CD4-positive, alpha-beta T cell (primary cell): ENCODE measurements around the gene TMEM115. TPM values are rescaled to one million over a fixed set of nuclear protein-coding genes. Genes with fewer than 3 reads are reported as not detected.

Experiments
- ATAC-seq: fragments of 200-7000 bp; cut with Tn5 transposase; one replicate; pipeline ENCODE4 v1.10.0; 2022; ENCODE audit warnings: mild to moderate bottlenecking; ENCODE audit not compliant: poor library complexity
- CTCF ChIA-PET: fragments of 350-600 bp; sonication (Branson Sonifier 250); formaldehyde crosslinking; loops from one replicate; lab custom pipeline; 2021; ENCODE audit warnings: antibody characterized with exemption, inconsistent platforms; lab: Charles Lee
- POLR2A ChIA-PET: fragments of 350-600 bp; sonication (Branson Sonifier 250); formaldehyde crosslinking; loops from one replicate; lab custom pipeline; 2021; ENCODE audit warnings: antibody characterized with exemption, inconsistent platforms; lab: Charles Lee
- DNase-seq, 14 experiments: peaks; one replicate each; pipeline ENCODE4 v3.0.0-alpha.2; 2013 to 2020; ENCODE audit warnings: mixed read lengths in 2 of 14
- H3K27ac ChIP-seq, 2 donors: one replicate each; pipeline versions ENCODE4 v1.5.1 to v1.7.0; 2013; ENCODE audit warnings: low read length in 2 of 2, low read depth in 1 of 2, mild to moderate bottlenecking in 1 of 2
- H3K27me3 ChIP-seq, 2 experiments: 1 replicate in 1 of 2; 2 replicates in 1 of 2; pipeline versions ENCODE4 v1.6.1 to v1.7.0; 2013; ENCODE audit warnings: low read length in 2 of 2, control low read depth in 1 of 2, mild to moderate bottlenecking in 1 of 2, moderate library complexity in 1 of 2; ENCODE audit not compliant: insufficient read depth in 2 of 2, control insufficient read depth in 1 of 2
- H3K36me3 ChIP-seq: one replicate; pipeline ENCODE4 v1.6.1; 2013; ENCODE audit warnings: low read length, control low read depth; ENCODE audit not compliant: insufficient read depth
- H3K4me1 ChIP-seq: one replicate; pipeline ENCODE4 v1.6.1; 2013; ENCODE audit warnings: low read length, control low read depth; ENCODE audit not compliant: insufficient read depth
- H3K4me3 ChIP-seq: one replicate; pipeline ENCODE4 v1.5.1; 2013; ENCODE audit warnings: mild to moderate bottlenecking, low read length, moderate library complexity
- H3K9me3 ChIP-seq, 2 experiments: 1 replicate in 1 of 2; 2 replicates in 1 of 2; pipeline versions ENCODE4 v1.6.1 to v1.7.0; 2013; ENCODE audit warnings: low read length in 2 of 2, mild to moderate bottlenecking in 2 of 2, control low read depth in 1 of 2, moderate library complexity in 1 of 2; ENCODE audit not compliant: control insufficient read depth in 1 of 2, insufficient read depth in 1 of 2
- H3K27ac Mint-ChIP-seq: one replicate; pipeline ENCODE4 v1.8.0; 2020; ENCODE audit warnings: mixed read lengths
- H3K27me3 Mint-ChIP-seq: one replicate; pipeline ENCODE4 v1.8.0; 2021; ENCODE audit warnings: mixed read lengths
- H3K36me3 Mint-ChIP-seq: one replicate; pipeline ENCODE4 v1.8.0; 2021; ENCODE audit warnings: low read depth, mixed read lengths
- H3K4me1 Mint-ChIP-seq: one replicate; pipeline ENCODE4 v1.8.0; 2021; ENCODE audit warnings: low read depth, mixed read lengths
- H3K4me3 Mint-ChIP-seq: one replicate; pipeline ENCODE4 v1.8.0; 2020; ENCODE audit warnings: mild to moderate bottlenecking, mixed read lengths
- H3K9me3 Mint-ChIP-seq: one replicate; pipeline ENCODE4 v1.8.0; 2020; ENCODE audit warnings: mixed read lengths
- intact Hi-C, 2 experiments: fragments of 100-400 bp; cut with DNase I in 1 of 2; cut with micrococcal nuclease in 1 of 2; formaldehyde crosslinking; loops; one replicate each; pipeline versions ENCODE4 v1.15.1 to v1.9.0; 2023 to 2025; cut with DNase I, micrococcal nuclease
- total RNA-seq, 174 experiments: library from RNA in 2 of 174; stranded (reverse) in 2 of 174; gene quantifications; one replicate each; pipeline ENCODE4 v1.2.3 and lab custom pipeline; 2021 to 2026
- TF ChIP-seq, protein P1 (sequence below): fragments of 200-600 bp; IDR thresholded peaks from one replicate; pipeline ENCODE4 v1.8.0; 2022; ENCODE audit warnings: antibody characterized with exemption, mild to moderate bottlenecking

Gene TMEM115
- total RNA-seq, 2 experiments from 2014 or later, result 19.0 to 19.9 TPM

DNA sequence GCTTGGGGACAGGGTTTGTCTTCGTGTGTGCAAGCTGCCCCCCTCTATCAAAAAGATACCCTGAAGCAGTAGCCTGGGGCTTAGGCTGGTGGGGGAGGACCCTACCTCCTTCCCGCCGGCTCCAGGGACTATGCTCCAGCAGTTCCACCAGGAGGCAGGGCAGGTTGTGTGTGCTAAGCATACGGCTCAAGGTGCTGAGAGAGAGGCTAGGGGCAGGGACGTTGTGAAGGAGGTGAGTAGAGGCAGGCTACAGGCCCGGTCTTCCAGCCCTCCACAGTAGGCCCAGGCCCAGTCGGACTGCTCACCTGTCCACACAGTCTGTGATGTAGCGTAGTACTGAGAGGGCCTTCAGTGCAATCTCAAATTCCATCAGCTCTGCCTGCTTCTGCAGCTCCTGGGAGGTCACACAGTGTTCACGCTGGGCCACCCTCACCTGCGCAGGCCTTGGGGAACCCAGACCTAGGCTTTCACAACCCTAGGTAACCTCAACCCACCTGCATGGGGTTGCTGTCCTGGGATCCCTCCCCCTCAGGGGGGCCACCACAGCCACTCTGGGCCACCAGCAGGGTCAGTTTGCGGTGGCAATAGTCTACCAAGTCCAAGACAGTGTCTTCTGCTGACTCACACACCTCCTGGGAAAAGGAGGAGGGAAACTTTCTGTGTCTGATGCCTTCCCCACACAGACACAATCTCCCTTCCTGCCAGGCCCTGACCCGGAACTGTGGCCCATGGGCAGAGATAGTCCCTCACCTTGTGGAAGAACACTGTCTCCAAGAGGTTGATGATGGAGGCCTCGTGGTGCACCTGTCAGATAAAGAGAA is 16.3 kb downstream of the TMEM115 start:
- CTCF ChIA-PET, result no interaction called here

GRCh38 chr3:50341996-50342650 is 17.2 kb downstream of the TMEM115 start:
- Mint-ChIP-seq H3K4me3 (peak overlapping the region; percentile 84), H3K27me3 (no peaks in the 10 kb centered on the region), H3K27ac (peak overlapping the region; percentile 79), H3K9me3 (no peaks in the 10 kb centered on the region), H3K36me3 (peaks cover 9% of the 10 kb centered on the region), H3K4me1 (peaks cover 60% of the 10 kb centered on the region)
- Histone ChIP-seq H3K9me3 (no peaks in the 10 kb centered on the region), H3K27me3 (no peaks in the 10 kb centered on the region), H3K4me3 (no peak overlapping the region), H3K4me1 (peaks cover 71% of the 10 kb centered on the region), H3K27ac (peak overlapping the region; percentile 39 to 72), H3K36me3 (no peaks in the 10 kb centered on the region)
- DNase-seq, result no peak
- TF ChIP-seq, protein P1, sequence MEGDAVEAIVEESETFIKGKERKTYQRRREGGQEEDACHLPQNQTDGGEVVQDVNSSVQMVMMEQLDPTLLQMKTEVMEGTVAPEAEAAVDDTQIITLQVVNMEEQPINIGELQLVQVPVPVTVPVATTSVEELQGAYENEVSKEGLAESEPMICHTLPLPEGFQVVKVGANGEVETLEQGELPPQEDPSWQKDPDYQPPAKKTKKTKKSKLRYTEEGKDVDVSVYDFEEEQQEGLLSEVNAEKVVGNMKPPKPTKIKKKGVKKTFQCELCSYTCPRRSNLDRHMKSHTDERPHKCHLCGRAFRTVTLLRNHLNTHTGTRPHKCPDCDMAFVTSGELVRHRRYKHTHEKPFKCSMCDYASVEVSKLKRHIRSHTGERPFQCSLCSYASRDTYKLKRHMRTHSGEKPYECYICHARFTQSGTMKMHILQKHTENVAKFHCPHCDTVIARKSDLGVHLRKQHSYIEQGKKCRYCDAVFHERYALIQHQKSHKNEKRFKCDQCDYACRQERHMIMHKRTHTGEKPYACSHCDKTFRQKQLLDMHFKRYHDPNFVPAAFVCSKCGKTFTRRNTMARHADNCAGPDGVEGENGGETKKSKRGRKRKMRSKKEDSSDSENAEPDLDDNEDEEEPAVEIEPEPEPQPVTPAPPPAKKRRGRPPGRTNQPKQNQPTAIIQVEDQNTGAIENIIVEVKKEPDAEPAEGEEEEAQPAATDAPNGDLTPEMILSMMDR, result no peak
- ChIA-PET POLR2A (interaction anchor here (0.6 to 7.9 kb wide), 2 partner anchors 7 to 1611 kb away, joined by 3 to 214 read pairs; partner anchors contain the start of genes CYB561D2 and NPRL2), CTCF (interaction anchor here (2.0 kb wide), 1 partner anchor 18 kb away, joined by 6 read pairs; no protein-coding TSS in a partner anchor)
- intact Hi-C loops, result no loop called here
- ATAC-seq, result no peak

More for the DNA sequence above, 16.3 kb downstream of the TMEM115 start:
- Mint-ChIP-seq H3K9me3 (no peaks in the 10 kb centered on the region), H3K36me3 (peaks cover 13% of the 10 kb centered on the region), H3K4me3 (peak overlapping the region; percentile 57), H3K4me1 (peaks cover 60% of the 10 kb centered on the region), H3K27ac (no peak overlapping the region), H3K27me3 (no peaks in the 10 kb centered on the region)
- Histone ChIP-seq H3K36me3 (peaks cover 8% of the 10 kb centered on the region), H3K27ac (no peak overlapping the region), H3K4me1 (peaks cover 73% of the 10 kb centered on the region), H3K27me3 (no peaks in the 10 kb centered on the region), H3K9me3 (no peaks in the 10 kb centered on the region), H3K4me3 (no peak overlapping the region)
- intact Hi-C loops, result no loop called here
- no peak for ATAC-seq
- TF ChIP-seq, protein P1, result no peak
- POLR2A ChIA-PET, result interaction anchor here (7.9 kb wide), 1 partner anchor 6 kb away, joined by 214 read pairs; the partner anchor contains the start of genes CYB561D2 and NPRL2
- DNase-seq, result peak in 1 of 14 experiments; percentile 56

- POLR2A ChIA-PET, result interaction anchor here (0.6 to 7.9 kb wide), 8 partner anchors 8 to 1611 kb away, joined by 3 to 214 read pairs (median 6); partner anchors contain the start of genes CYB561D2, HEMK1, HYAL3 and IFRD2
- no peaks in the 10 kb centered on the region for H3K27me3 Mint-ChIP-seq
These were observed 17.8 kb downstream of the TMEM115 start for GRCh38 chr3:50341537-50341936.

More at GRCh38 chr3:50341537-50341936, 17.8 kb downstream of the TMEM115 start:
- Mint-ChIP-seq H3K4me3 (peak overlapping the region; percentile 84), H3K36me3 (peaks cover 12% of the 10 kb centered on the region), H3K4me1 (peaks cover 61% of the 10 kb centered on the region), H3K27ac (peak overlapping the region; percentile 79), H3K9me3 (no peaks in the 10 kb centered on the region)
- CTCF ChIA-PET, result interaction anchor here (2.0 kb wide), 1 partner anchor 17 kb away, joined by 6 read pairs; no protein-coding TSS in a partner anchor
- Histone ChIP-seq H3K27me3 (no peaks in the 10 kb centered on the region), H3K36me3 (no peaks in the 10 kb centered on the region), H3K27ac (peak overlapping the region; percentile 39 to 72), H3K4me1 (peaks cover 69% of the 10 kb centered on the region), H3K4me3 (peak overlapping the region; percentile 93), H3K9me3 (no peaks in the 10 kb centered on the region)
- no peak for DNase-seq
- intact Hi-C loops, result no loop called here
- TF ChIP-seq, protein P1, result no peak
- ATAC-seq, result no peak
